Measurements from ENCODE around the gene MAP6. TPM values are rescaled to one million over a fixed set of nuclear protein-coding genes. Genes with fewer than 3 reads are reported as not detected.
"Not testable (repeated sequence)": the region's sequence is repeated elsewhere in the genome, so short reads cannot be mapped to it uniquely, and the experiment has no call there.

MAP6 gene
- total and polyA plus RNA-seq, 10 donors = 1.3 to 9.0 (median 2.3) TPM

GRCh38 chr11:75585293-75585670 is 83.6 kb downstream of the MAP6 start:
- no peak overlapping the region for H3K4me3 ChIP-seq
- peaks cover 5 to 36% (median 29%) of the 10 kb centered on the region in 6 donors for H3K4me1 ChIP-seq
- peak overlapping the region in 3 of 8 donors; percentile 86 to 92 (median 89) for H3K27ac ChIP-seq
- no peak for DNase-seq
- no peaks in the 10 kb centered on the region for H3K36me3 ChIP-seq
- H3K27me3 ChIP-seq (replicated peaks in 1 of 7) = peaks cover 0 to 27% (median 0%) of the 10 kb centered on the region in 7 donors
- TF ChIP-seq POLR2A (IDR thresholded peaks at IDR 0.05) (no peak), CTCF (IDR thresholded peaks at IDR 0.05 in 8 of 11, conservative IDR thresholded peaks at IDR 0.05 in 3 of 11) (no peak), POLR2AphosphoS5 (IDR thresholded peaks at IDR 0.05) (no peak)
- WGBS, 5 donors = 78 to 89% (median 86%) methylated on average over 8 of the region's 8 CpGs
- no peaks in the 10 kb centered on the region for H3K9me3 ChIP-seq
- intact Hi-C loops (cut with DNase I; ENCODE audit: low total_unique reads) = no loop called here

- Histone ChIP-seq H3K4me1 (peaks cover 5 to 40% (median 29%) of the 10 kb centered on the region in 6 donors), H3K27me3 (replicated peaks in 1 of 7) (peaks cover 0 to 27% (median 0%) of the 10 kb centered on the region in 7 donors), H3K27ac (peak overlapping the region in 6 of 8 donors; percentile 86 to 95 (median 92))
- intact Hi-C loops (cut with DNase I; ENCODE audit: low total_unique reads); H3K4me3 ChIP-seq; H3K36me3 ChIP-seq; DNase-seq; H3K9me3 ChIP-seq: not testable (repeated sequence)
- 85 to 92% (median 89%) methylated on average over 12 of the region's 12 CpGs for WGBS, 5 donors
These were observed 84.1 kb downstream of the MAP6 start for GRCh38 chr11:75584659-75585292.

- WGBS, 5 donors = 25 to 46% (median 32%) methylated on average over 27 to 42 of the region's 42 CpGs
- intact Hi-C loops (cut with DNase I; ENCODE audit: low total_unique reads) = no loop called here
- peaks cover 0 to 27% (median 0%) of the 10 kb centered on the region in 7 donors for H3K27me3 ChIP-seq (replicated peaks in 1 of 7)
- H3K36me3 ChIP-seq = no peaks in the 10 kb centered on the region
- H3K27ac ChIP-seq = peak overlapping the region; percentile 76 to 95 (median 90)
- H3K9me3 ChIP-seq = no peaks in the 10 kb centered on the region
- H3K4me1 ChIP-seq = peaks cover 5 to 45% (median 29%) of the 10 kb centered on the region in 6 donors
- TF ChIP-seq POLR2A (IDR thresholded peaks at IDR 0.05) (no peak), POLR2AphosphoS5 (IDR thresholded peaks at IDR 0.05) (peak in 1 of 3 donors; percentile 4)
- peak; percentile 82 for DNase-seq
- peak overlapping the region; percentile 36 to 84 (median 58) for H3K4me3 ChIP-seq
These were observed 84.8 kb downstream of the MAP6 start for GRCh38 chr11:75583718-75584658.

- Histone ChIP-seq H3K27me3 (replicated peaks in 1 of 7) (peaks cover 0 to 27% (median 0%) of the 10 kb centered on the region in 7 donors), H3K27ac (peak overlapping the region; percentile 76 to 95 (median 90)), H3K36me3 (no peaks in the 10 kb centered on the region), H3K4me3 (peak overlapping the region; percentile 36 to 84 (median 58)), H3K9me3 (no peaks in the 10 kb centered on the region), H3K4me1 (peaks cover 5 to 45% (median 29%) of the 10 kb centered on the region in 6 donors)
- intact Hi-C loops (cut with DNase I; ENCODE audit: low total_unique reads) = no loop called here
- WGBS, 5 donors = 0 to 3% (median 2%) methylated on average over 6 to 68 of the region's 68 CpGs
- peak; percentile 91 for DNase-seq
- TF ChIP-seq CTCF (IDR thresholded peaks at IDR 0.05 in 8 of 11, conservative IDR thresholded peaks at IDR 0.05 in 3 of 11) (peak in 7 of 11 experiments; percentile 5 to 43 (median 27)), POLR2AphosphoS5 (IDR thresholded peaks at IDR 0.05) (peak; percentile 68 to 79 (median 76)), POLR2A (IDR thresholded peaks at IDR 0.05) (peak in 1 of 3 donors; percentile 13)
These were observed 85.7 kb downstream of the MAP6 start for GRCh38 chr11:75582895-75583717.

All from spleen (tissue), 11 donors.